Activated B cell treated with CpG ODN at 0.5 μM for 24 hours (primary cell): ENCODE results near the gene LRRK1. TPM values are rescaled to one million over a fixed set of nuclear protein-coding genes. Genes with fewer than 3 reads are reported as not detected.

Source experiments
- ATAC-seq: fragments of 200-7000 bp; cut with Tn5 transposase; one replicate; pipeline ENCODE4 v1.10.0; 2021; ENCODE audit warnings: low read depth, mild to moderate bottlenecking, moderate library complexity
- CTCF ChIA-PET: fragments of 350-600 bp; sonication (Branson Sonifier 250); formaldehyde crosslinking; loops from one replicate; lab custom pipeline; 2021; ENCODE audit warnings: antibody characterized with exemption; lab: Charles Lee
- POLR2A ChIA-PET: fragments of 350-600 bp; sonication (Branson Sonifier 250); formaldehyde crosslinking; loops from one replicate; lab custom pipeline; 2021; ENCODE audit warnings: antibody characterized with exemption; lab: Charles Lee
- DNase-seq: peaks from one replicate; pipeline ENCODE4 v3.0.0; 2022
- H3K27ac Mint-ChIP-seq: one replicate; pipeline ENCODE4 v1.8.0; 2020; ENCODE audit warnings: mixed read lengths
- H3K27me3 Mint-ChIP-seq: one replicate; pipeline ENCODE4 v1.8.0; 2021; ENCODE audit warnings: mixed read lengths
- H3K36me3 Mint-ChIP-seq: one replicate; pipeline ENCODE4 v1.8.0; 2021; ENCODE audit warnings: low read depth, mixed read lengths
- H3K4me1 Mint-ChIP-seq: one replicate; pipeline ENCODE4 v1.8.0; 2021; ENCODE audit warnings: mixed read lengths
- H3K4me3 Mint-ChIP-seq: one replicate; pipeline ENCODE4 v1.8.0; 2020; ENCODE audit warnings: mild to moderate bottlenecking, mixed read lengths
- H3K9me3 Mint-ChIP-seq: one replicate; pipeline ENCODE4 v1.8.0; 2020; ENCODE audit warnings: mixed read lengths
- CTCF ChIP-seq: fragments of 200-600 bp; IDR thresholded peaks from one replicate; pipeline ENCODE4 v1.8.0; 2022; ENCODE audit warnings: antibody characterized with exemption, mild to moderate bottlenecking
- intact Hi-C: fragments of 100-400 bp; cut with micrococcal nuclease; formaldehyde crosslinking; loops from one replicate; pipeline ENCODE4 v1.15.1; 2024
- total RNA-seq: library from RNA; stranded (reverse); gene quantifications from 2 replicates; pipeline ENCODE4 v1.2.3, GENCODE V29; 2022

Gene LRRK1
- total RNA-seq, 1 donor from 2014 or later, result 43.5 TPM

DNA sequence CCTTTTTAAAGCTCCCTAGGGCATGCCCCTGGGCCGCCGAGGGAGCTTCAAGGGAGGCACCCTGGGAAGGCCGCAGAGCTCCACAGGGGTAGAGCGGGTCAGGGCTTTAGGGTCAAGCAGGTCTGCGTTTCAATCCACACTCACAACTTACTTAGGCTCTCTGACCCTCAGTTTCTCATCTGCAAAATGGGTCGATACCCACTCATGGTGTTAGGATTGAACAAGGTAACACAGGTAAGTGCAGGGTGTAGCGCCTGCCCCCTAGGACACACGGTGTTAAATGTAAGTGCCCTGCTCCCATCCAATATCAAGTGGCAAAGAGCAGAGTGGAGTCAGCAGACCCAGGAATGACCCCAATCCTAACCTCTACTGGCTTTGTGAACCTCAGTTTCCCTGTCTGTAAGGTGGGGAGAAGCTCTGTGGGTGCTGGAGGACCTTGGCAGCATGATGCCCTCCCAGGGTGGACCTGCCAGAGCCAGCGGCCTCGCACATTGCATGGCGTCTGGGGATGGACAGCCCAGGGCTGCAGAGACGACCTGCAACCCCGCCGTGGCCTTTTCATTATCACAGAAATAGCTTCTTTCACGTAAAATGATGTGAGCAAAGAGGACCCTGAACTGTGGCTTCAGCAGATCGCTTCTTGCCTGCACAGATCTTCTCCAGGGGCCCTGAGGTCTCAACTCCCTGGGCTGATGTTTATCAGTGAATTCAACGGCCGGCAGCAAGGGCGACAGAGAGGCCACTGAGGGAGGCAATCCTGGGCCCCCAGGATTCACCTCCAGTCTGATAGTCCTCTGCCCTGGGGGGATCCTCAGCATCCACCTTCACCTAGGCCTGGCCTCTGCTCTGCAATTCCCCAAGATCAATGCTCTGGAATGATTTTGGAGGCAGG is 194.2 kb downstream of the LRRK1 start:
- ChIA-PET CTCF (no interaction called here), POLR2A (interaction anchor here (0.6 kb wide), 2 partner anchors 12 to 1484 kb away, joined by 4 to 5 read pairs; no protein-coding TSS in a partner anchor)
- intact Hi-C loops, result no loop called here
- Mint-ChIP-seq H3K36me3 (no peaks in the 10 kb centered on the region), H3K4me3 (no peak overlapping the region), H3K4me1 (peaks cover 6% of the 10 kb centered on the region), H3K9me3 (no peaks in the 10 kb centered on the region), H3K27ac (no peak overlapping the region), H3K27me3 (peaks cover 4% of the 10 kb centered on the region)
- no peak for DNase-seq
- no peak for TF ChIP-seq CTCF
- no peak for ATAC-seq

- TF ChIP-seq CTCF, result no peak
- no peaks in the 10 kb centered on the region for H3K9me3 Mint-ChIP-seq
- no peak overlapping the region for H3K27ac Mint-ChIP-seq
- ATAC-seq (no peak), DNase-seq (no peak)
- H3K27me3 Mint-ChIP-seq, result peaks cover 4% of the 10 kb centered on the region
- no peak overlapping the region for H3K4me3 Mint-ChIP-seq
- intact Hi-C loops, result no loop called here
- H3K4me1 Mint-ChIP-seq, result peaks cover 6% of the 10 kb centered on the region
- H3K36me3 Mint-ChIP-seq, result no peaks in the 10 kb centered on the region
- POLR2A ChIA-PET, result interaction anchor here (0.6 kb wide), 1 partner anchor 1485 kb away, joined by 5 read pairs; no protein-coding TSS in a partner anchor
- CTCF ChIA-PET, result no interaction called here
These were observed 195.0 kb downstream of the LRRK1 start for GRCh38 chr15:101114166-101114565.

GRCh38 chr15:101114610-101115009 is 195.5 kb downstream of the LRRK1 start:
- no peaks in the 10 kb centered on the region for H3K36me3 Mint-ChIP-seq
- no peak overlapping the region for H3K27ac Mint-ChIP-seq
- TF ChIP-seq CTCF, result no peak
- POLR2A ChIA-PET, result no interaction called here
- peaks cover 6% of the 10 kb centered on the region for H3K4me1 Mint-ChIP-seq
- H3K9me3 Mint-ChIP-seq, result no peaks in the 10 kb centered on the region
- intact Hi-C loops, result no loop called here
- no peak overlapping the region for H3K4me3 Mint-ChIP-seq
- ATAC-seq, result no peak
- CTCF ChIA-PET, result interaction anchor here (1.4 kb wide), 1 partner anchor 10 kb away, joined by 3 read pairs; no protein-coding TSS in a partner anchor
- H3K27me3 Mint-ChIP-seq, result peaks cover 4% of the 10 kb centered on the region
- DNase-seq, result no peak

- H3K9me3 Mint-ChIP-seq, result no peaks in the 10 kb centered on the region
- CTCF ChIA-PET, result interaction anchor here (1.4 kb wide), 1 partner anchor 9 kb away, joined by 3 read pairs; no protein-coding TSS in a partner anchor
- H3K36me3 Mint-ChIP-seq, result no peaks in the 10 kb centered on the region
These were observed 196.2 kb downstream of the LRRK1 start for GRCh38 chr15:101115393-101115785.

More at GRCh38 chr15:101115393-101115785, 196.2 kb downstream of the LRRK1 start:
- no peak for TF ChIP-seq CTCF
- DNase-seq (no peak), ATAC-seq (no peak)
- H3K27me3 Mint-ChIP-seq, result peaks cover 4% of the 10 kb centered on the region
- H3K27ac Mint-ChIP-seq, result no peak overlapping the region
- H3K4me1 Mint-ChIP-seq, result peaks cover 6% of the 10 kb centered on the region
- H3K4me3 Mint-ChIP-seq, result no peak overlapping the region
- POLR2A ChIA-PET, result no interaction called here
- intact Hi-C loops, result no loop called here
